GM12878 (cell line): Measurements from ENCODE around the gene ZNF837. TPM values are rescaled to one million over a fixed set of nuclear protein-coding genes. Genes with fewer than 3 reads are reported as not detected.

Experiments
- ATAC-seq: fragments of 200-7000 bp; cut with Tn5 transposase; 3 replicates; pipeline ENCODE4 v1.9.1; 2020; ENCODE audit warnings: mild to moderate bottlenecking, moderate library complexity
- BruUV-seq: library from RNA; stranded (reverse); fragments of 400-500 nt; replicated peaks from 2 replicates; lab custom pipeline; 2021; lab: Mats Ljungman, UMichigan
- CTCF ChIA-PET: fragments of 300-600 bp; sonication (Branson Sonifier 250); formaldehyde crosslinking; extraction: SDS; loops from one replicate; lab custom pipeline; 2021; ENCODE audit warnings: inconsistent platforms; lab: Yijun Ruan, JAX
- POLR2A ChIA-PET: fragments of 350-600 bp; formaldehyde crosslinking; extraction: SDS; loops from one replicate; lab custom pipeline; 2021; ENCODE audit warnings: inconsistent platforms; lab: Charles Lee
- RAD21 ChIA-PET: fragments of 300-600 bp; sonication (Branson Sonifier 250); formaldehyde crosslinking; loops from one replicate; lab custom pipeline; 2023; ENCODE audit warnings: antibody characterized with exemption; ENCODE audit not compliant: unreplicated experiment; lab: Charles Lee
- SMC1A ChIA-PET: fragments of 300-600 bp; sonication (Branson Sonifier 250); formaldehyde crosslinking; loops from one replicate; lab custom pipeline; 2023; ENCODE audit not compliant: unreplicated experiment, uncharacterized antibody; lab: Charles Lee
- DNase-seq: peaks from one replicate; pipeline ENCODE4 v3.0.0-alpha.2; 2011; ENCODE audit warnings: low read depth, low spot score
- FAIRE-seq: peaks from 3 replicates; lab custom pipeline; 2011; peaks lifted over from hg19 to GRCh38; lab: Jason Lieb, UNC
- H2AFZ ChIP-seq: 2 replicates; pipeline ENCODE4 v1.6.0; 2011; ENCODE audit warnings: low read depth, low read length, control low read depth; ENCODE audit not compliant: control insufficient read depth
- H3K27ac ChIP-seq: 2 replicates; pipeline ENCODE4 v1.5.1; 2011; ENCODE audit warnings: control low read depth; ENCODE audit not compliant: control insufficient read depth, insufficient read depth
- H3K27me3 ChIP-seq, 2 experiments: replicated peaks in 1 of 2; 2 replicates each; pipeline versions ENCODE4 v1.6.0 to v1.6.1; 2011; ENCODE audit warnings: low read length in 1 of 2; ENCODE audit not compliant: control insufficient read depth in 2 of 2, insufficient read depth in 2 of 2
- H3K36me3 ChIP-seq, 2 experiments: 2 replicates each; pipeline ENCODE4 v1.5.1; 2011; ENCODE audit warnings: low read length in 1 of 2; ENCODE audit not compliant: control insufficient read depth in 2 of 2, insufficient read depth in 2 of 2
- H3K4me1 ChIP-seq: 2 replicates; pipeline ENCODE4 v1.6.1; 2011; ENCODE audit warnings: mild to moderate bottlenecking, low read length, moderate library complexity, mixed read lengths; ENCODE audit not compliant: control insufficient read depth, insufficient read depth
- H3K4me2 ChIP-seq: 2 replicates; pipeline ENCODE4 v1.6.0; 2011; ENCODE audit warnings: control low read depth; ENCODE audit not compliant: control insufficient read depth, insufficient read depth
- H3K4me3 ChIP-seq: fragments of 200-600 bp; sonication (generic); 2 replicates; pipeline ENCODE4 v1.5.1; 2016
- H3K79me2 ChIP-seq: 2 replicates; pipeline ENCODE4 v1.6.0; 2011; ENCODE audit warnings: low read length; ENCODE audit not compliant: control insufficient read depth, insufficient read depth
- H3K9ac ChIP-seq: 2 replicates; pipeline ENCODE4 v1.8.0; 2011; ENCODE audit warnings: low read length, control low read depth, mixed read lengths; ENCODE audit not compliant: control insufficient read depth, insufficient read depth
- H3K9me3 ChIP-seq: replicated peaks from 3 replicates; pipeline ENCODE4 v1.5.1; 2011; ENCODE audit warnings: mild to moderate bottlenecking, low read length; ENCODE audit not compliant: control insufficient read depth, insufficient read depth
- H4K20me1 ChIP-seq: 2 replicates; pipeline ENCODE4 v1.6.0; 2011; ENCODE audit not compliant: control insufficient read depth, insufficient read depth
- BHLHE40 ChIP-seq, 2 experiments: fragments of 450-650 bp in 1 of 2; IDR thresholded peaks; 2 replicates each; pipeline ENCODE4 v1.6.1; 2011 to 2017; ENCODE audit warnings: low read depth in 2 of 2, borderline replicate concordance in 1 of 2, improper control_type of control experiment in 1 of 2, low read length in 1 of 2, mild to moderate bottlenecking in 1 of 2
- ELK1 ChIP-seq: IDR thresholded peaks from 2 replicates; pipeline ENCODE4 v1.6.1; 2012; ENCODE audit warnings: low read depth, low read length, improper control_type of control experiment
- EZH2 ChIP-seq: IDR thresholded peaks from 2 replicates; pipeline ENCODE4 v1.6.1; 2012; ENCODE audit warnings: low read depth, mild to moderate bottlenecking, control low read depth, inconsistent platforms, low read length, borderline replicate concordance; ENCODE audit not compliant: control insufficient read depth
- FOXM1 ChIP-seq: IDR thresholded peaks from 2 replicates; pipeline ENCODE4 v1.6.1; 2012; ENCODE audit warnings: low read depth, mild to moderate bottlenecking, inconsistent platforms, low read length, moderate library complexity
- IKZF1 ChIP-seq: fragments of 450-650 bp; conservative IDR thresholded peaks from 2 replicates; pipeline ENCODE4 v1.6.1; 2017; ENCODE audit warnings: antibody characterized with exemption, mild to moderate bottlenecking
- MEF2B ChIP-seq: fragments of 450-650 bp; IDR thresholded peaks from 2 replicates; pipeline ENCODE4 v1.6.1; 2018; ENCODE audit warnings: mild to moderate bottlenecking, moderate library complexity; ENCODE audit not compliant: partially characterized antibody, poor library complexity, severe bottlenecking
- MXI1 ChIP-seq: fragments of 150-350 bp; IDR thresholded peaks from 2 replicates; pipeline ENCODE4 v1.6.1; 2011; ENCODE audit warnings: low read depth, mild to moderate bottlenecking, inconsistent platforms, low read length, improper control_type of control experiment
- POLR2AphosphoS5 ChIP-seq: IDR thresholded peaks from 2 replicates; pipeline ENCODE4 v1.6.1; 2011; ENCODE audit warnings: mild to moderate bottlenecking, low read length, inconsistent platforms
- RAD21 ChIP-seq: IDR thresholded peaks from 2 replicates; pipeline ENCODE4 v1.6.1; 2011; ENCODE audit warnings: mild to moderate bottlenecking, low read depth, low read length, moderate library complexity; ENCODE audit not compliant: insufficient read depth
- RBBP5 ChIP-seq: fragments of 200-600 bp; sonication (generic); conservative IDR thresholded peaks from 2 replicates; pipeline ENCODE4 v1.6.1; 2016
- RUNX3 ChIP-seq: IDR thresholded peaks from 2 replicates; pipeline ENCODE4 v1.6.1; 2012; ENCODE audit warnings: low read length, inconsistent platforms
- SIX5 ChIP-seq: IDR thresholded peaks from 2 replicates; pipeline ENCODE4 v1.6.1; 2011; ENCODE audit warnings: mild to moderate bottlenecking, low read depth, low read length, moderate library complexity; ENCODE audit not compliant: severe bottlenecking
- YBX1 ChIP-seq: fragments of 450-650 bp; IDR thresholded peaks from 2 replicates; pipeline ENCODE4 v1.6.1; 2016; ENCODE audit warnings: antibody characterized with exemption
- ZBED1 ChIP-seq: IDR thresholded peaks from 2 replicates; pipeline ENCODE4 v1.6.1; 2016; ENCODE audit warnings: borderline replicate concordance
- ZBTB33 ChIP-seq: fragments of 450-650 bp; IDR thresholded peaks from 2 replicates; pipeline ENCODE4 v1.6.1; 2017; ENCODE audit warnings: mild to moderate bottlenecking
- ZNF622 ChIP-seq: fragments of 450-650 bp; IDR thresholded peaks from 2 replicates; pipeline ENCODE4 v1.6.1; 2017; ENCODE audit warnings: mild to moderate bottlenecking, inconsistent platforms
- WGBS: methylation state at CpG from one replicate; pipeline ENCODE4 v1.1.6; 2016; ENCODE audit warnings: low lambda C conversion rate; ENCODE audit not compliant: insufficient replicate concordance, insufficient coverage; ENCODE audit errors: missing lambda C conversion rate; 5-methylcytosine and 5-hydroxymethylcytosine counted together
- in situ Hi-C: fragments of 300-500 bp; cut with MboI; formaldehyde crosslinking; loops from 9 replicates; pipeline ENCODE4 v1.14.3; 2018; ENCODE audit warnings: mixed read lengths
- intact Hi-C: fragments of 100-400 bp; cut with micrococcal nuclease; formaldehyde crosslinking; loops from one replicate; pipeline ENCODE4 v1.14.2; 2022; ENCODE audit not compliant: unreplicated experiment
- polyA plus RNA-seq, 11 experiments: library from polyadenylated mRNA; depleted of rRNA in 4 of 11; unstranded in 6 of 11; stranded (reverse) in 5 of 11; fragments of >200 nt; fragmentation: Nextera tagmentation in 4 of 11; fragmentation: Illumina TruSeq in 1 of 11; extraction: Ambion mirVana in 4 of 11; extraction: Trizol in 1 of 11; gene quantifications; 1 replicate in 1 of 11; 2 replicates in 10 of 11; pipeline versions ENCODE4 v1.2.1 to v1.2.3, GENCODE V29; 2011 to 2016; ENCODE audit warnings: inconsistent platforms in 2 of 11, missing spikeins in 2 of 11, low read depth in 1 of 11
- total RNA-seq, 4 experiments: library from RNA; depleted of rRNA in 3 of 4; stranded (reverse); fragments of >200 nt in 3 of 4; fragmentation: Illumina TruSeq in 1 of 4; extraction: Trizol in 1 of 4; gene quantifications; 2 replicates each; pipeline versions ENCODE4 v1.2.1 to v1.2.3, GENCODE V29; 2013 to 2021

Gene ZNF837
- total and polyA plus RNA-seq, 10 of the 15 experiments (the other 5 are each of a cell fraction or from before 2014, with no cell fraction given) = 0.07 to 2.9 (median 2.0) TPM; not detected in 2

GRCh38 chr19:58336216-58336615 is 44.6 kb downstream of the ZNF837 start:
- H3K4me2 ChIP-seq = no peak overlapping the region
- ATAC-seq = no peak
- no peak overlapping the region for H3K4me3 ChIP-seq
- H3K4me1 ChIP-seq = no peaks in the 10 kb centered on the region
- BruUV-seq = no TSS peak
- ChIA-PET RAD21 (no interaction called here), CTCF (interaction anchor here (0.8 kb wide), 1 partner anchor 26 kb away, joined by 3 read pairs; no protein-coding TSS in a partner anchor), POLR2A (no interaction called here), SMC1A (no interaction called here)
- H3K79me2 ChIP-seq = no peaks in the 10 kb centered on the region
- intact Hi-C loops (no loop called here), in situ Hi-C loops (no loop called here)
- H3K9me3 ChIP-seq = no peaks in the 10 kb centered on the region; the same call in 2 of the 3 replicates
- no peak for TF ChIP-seq MXI1
- TF ChIP-seq MEF2B = no peak
- no peak for TF ChIP-seq IKZF1
- TF ChIP-seq YBX1 = no peak
- TF ChIP-seq RBBP5 = no peak
- no peak for TF ChIP-seq ELK1
- no peak for TF ChIP-seq RUNX3
- no peak for TF ChIP-seq POLR2AphosphoS5
- no peak for TF ChIP-seq ZBTB33
- TF ChIP-seq RAD21 = no peak
- TF ChIP-seq EZH2 = no peak
- TF ChIP-seq ZBED1 = no peak
- TF ChIP-seq FOXM1 = no peak
- TF ChIP-seq SIX5 = no peak
- TF ChIP-seq ZNF622 = no peak
- no peak for TF ChIP-seq BHLHE40 (IDR thresholded peaks at IDR 0.05; ENCODE audit: borderline replicate concordance in 1 of 2, low read depth in 2 of 2, low read length in 1 of 2)
- no peaks in the 10 kb centered on the region for H4K20me1 ChIP-seq
- 100% methylated on average over 1 of the region's 1 CpG for WGBS
- DNase-seq = no peak
- H2AFZ ChIP-seq = no peak overlapping the region
- peaks cover 7 to 11% of the 10 kb centered on the region in 2 experiments; a peak in 3 of 4 replicates for H3K36me3 ChIP-seq
- no peak for FAIRE-seq
- H3K27me3 ChIP-seq = no peaks in the 10 kb centered on the region
- H3K27ac ChIP-seq = no peak overlapping the region
- H3K9ac ChIP-seq = no peak overlapping the region
